C4-2B (cell line): ENCODE data around the gene FHIT.

Source experiments
- H3K27ac ChIP-seq: fragments of 450-650 bp; 2 replicates; pipeline ENCODE4 v1.5.1; 2017
- ZFX ChIP-seq: fragments of 450-650 bp; IDR thresholded peaks from 2 replicates; pipeline ENCODE4 v1.6.1; 2017
- TF ChIP-seq, protein P1 (sequence below): fragments of 450-650 bp; conservative IDR thresholded peaks from 2 replicates; pipeline ENCODE4 v1.5.1; 2017; ENCODE audit warnings: mild to moderate bottlenecking

The FHIT gene

DNA sequence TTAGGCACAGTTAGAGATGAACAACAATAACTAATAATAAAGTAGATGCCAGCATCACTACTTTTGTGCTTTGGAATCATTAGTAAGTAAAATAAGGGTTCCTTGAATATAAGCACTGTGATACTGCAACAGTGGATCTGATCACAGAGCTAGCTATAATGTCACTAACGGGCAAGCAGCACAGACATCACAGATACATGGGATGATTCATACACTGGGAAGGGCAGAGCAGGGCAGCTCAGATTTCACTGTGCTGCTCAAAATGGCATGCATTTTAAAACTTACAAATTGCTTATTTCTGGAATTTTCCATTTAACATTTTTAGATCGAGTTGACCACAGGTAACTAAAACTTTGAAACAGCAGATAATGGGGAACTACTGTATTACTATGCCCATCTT is 476.6 kb downstream of the FHIT start:
- no peak overlapping the region for H3K27ac ChIP-seq
- TF ChIP-seq ZFX: no peak
- TF ChIP-seq, protein P1, sequence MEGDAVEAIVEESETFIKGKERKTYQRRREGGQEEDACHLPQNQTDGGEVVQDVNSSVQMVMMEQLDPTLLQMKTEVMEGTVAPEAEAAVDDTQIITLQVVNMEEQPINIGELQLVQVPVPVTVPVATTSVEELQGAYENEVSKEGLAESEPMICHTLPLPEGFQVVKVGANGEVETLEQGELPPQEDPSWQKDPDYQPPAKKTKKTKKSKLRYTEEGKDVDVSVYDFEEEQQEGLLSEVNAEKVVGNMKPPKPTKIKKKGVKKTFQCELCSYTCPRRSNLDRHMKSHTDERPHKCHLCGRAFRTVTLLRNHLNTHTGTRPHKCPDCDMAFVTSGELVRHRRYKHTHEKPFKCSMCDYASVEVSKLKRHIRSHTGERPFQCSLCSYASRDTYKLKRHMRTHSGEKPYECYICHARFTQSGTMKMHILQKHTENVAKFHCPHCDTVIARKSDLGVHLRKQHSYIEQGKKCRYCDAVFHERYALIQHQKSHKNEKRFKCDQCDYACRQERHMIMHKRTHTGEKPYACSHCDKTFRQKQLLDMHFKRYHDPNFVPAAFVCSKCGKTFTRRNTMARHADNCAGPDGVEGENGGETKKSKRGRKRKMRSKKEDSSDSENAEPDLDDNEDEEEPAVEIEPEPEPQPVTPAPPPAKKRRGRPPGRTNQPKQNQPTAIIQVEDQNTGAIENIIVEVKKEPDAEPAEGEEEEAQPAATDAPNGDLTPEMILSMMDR: no peak

- no peak overlapping the region for H3K27ac ChIP-seq
- TF ChIP-seq, protein P1: no peak
- no peak for TF ChIP-seq ZFX
These were observed 478.7 kb downstream of the FHIT start for GRCh38 chr3:60772584-60772983.

GRCh38 chr3:60771766-60772165 is 479.5 kb downstream of the FHIT start:
- no peak overlapping the region for H3K27ac ChIP-seq
- no peak for TF ChIP-seq ZFX
- TF ChIP-seq, protein P1: no peak

DNA sequence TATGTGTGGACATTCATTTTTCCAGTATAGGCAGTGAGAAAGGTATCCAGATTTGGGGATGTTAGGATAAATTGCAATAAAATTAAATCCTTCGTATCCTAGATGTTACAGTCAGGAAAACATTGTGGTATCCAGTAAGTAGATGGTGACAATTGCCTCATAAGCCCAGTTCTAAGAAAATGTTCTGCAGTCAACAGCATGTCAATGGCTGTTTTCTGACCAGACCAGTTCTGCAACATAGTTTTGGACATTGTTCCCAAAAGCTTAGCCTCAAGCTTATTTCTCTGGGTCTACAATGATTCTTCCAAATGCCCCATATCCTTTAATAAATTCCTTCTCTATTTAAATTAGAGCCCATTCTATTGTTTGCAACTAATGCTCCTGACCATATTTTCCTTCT is 480.7 kb downstream of the FHIT start:
- no peak overlapping the region for H3K27ac ChIP-seq
- TF ChIP-seq, protein P1: no peak
- TF ChIP-seq ZFX: no peak

- no peak overlapping the region for H3K27ac ChIP-seq
- TF ChIP-seq ZFX: no peak
- TF ChIP-seq, protein P1: no peak
These were observed 483.7 kb downstream of the FHIT start for GRCh38 chr3:60767536-60767935.

- no peak overlapping the region for H3K27ac ChIP-seq
- TF ChIP-seq, protein P1: no peak
- TF ChIP-seq ZFX: no peak
These were observed 485.5 kb downstream of the FHIT start for GRCh38 chr3:60765776-60766175.

GRCh38 chr3:60764870-60765269 is 486.4 kb downstream of the FHIT start:
- H3K27ac ChIP-seq: no peak overlapping the region
- TF ChIP-seq, protein P1: no peak
- TF ChIP-seq ZFX: no peak
